Panc1 (cell line): ENCODE results near the gene RAP2B.
"Not testable (repeated sequence)": the region's sequence is repeated elsewhere in the genome, so short reads cannot be mapped to it uniquely, and the experiment has no call there.

Experiments used
- CTCF ChIP-seq: fragments of 450-650 bp; IDR thresholded peaks from 2 replicates; pipeline ENCODE4 v1.5.1; 2017; ENCODE audit warnings: mild to moderate bottlenecking
- POLR2AphosphoS5 ChIP-seq: IDR thresholded peaks from 2 replicates; pipeline ENCODE4 v1.6.1; 2012; ENCODE audit warnings: mild to moderate bottlenecking, low read depth, low read length, moderate library complexity
- REST ChIP-seq, 2 experiments: IDR thresholded peaks; 2 replicates each; pipeline ENCODE4 v1.6.1; 2011 to 2012; ENCODE audit warnings: low read depth in 2 of 2, control low read depth in 1 of 2, low read length in 1 of 2, mild to moderate bottlenecking in 1 of 2, moderate library complexity in 1 of 2; ENCODE audit not compliant: insufficient read depth in 1 of 2
- SIN3A ChIP-seq: IDR thresholded peaks from 2 replicates; pipeline ENCODE4 v1.6.1; 2012; ENCODE audit warnings: low read depth, mild to moderate bottlenecking, low read length, moderate library complexity, borderline replicate concordance; ENCODE audit not compliant: insufficient read depth
- TCF7L2 ChIP-seq: IDR thresholded peaks from 2 replicates; pipeline ENCODE4 v1.6.1; 2011; ENCODE audit warnings: mild to moderate bottlenecking, low read depth, low read length, inconsistent platforms

- not testable (repeated sequence) for TF ChIP-seq CTCF; POLR2AphosphoS5; REST (IDR thresholded peaks at IDR 0.05; ENCODE audit: insufficient read depth in 1 of 2, low read depth in 2 of 2, low read length in 1 of 2); TCF7L2; SIN3A
Observed at GRCh38 chr3:153114270-153114669, 47.8 kb upstream of the RAP2B start.
